HL-60 (cell line): ENCODE data around the gene STARD10.

ENCODE experiments used
- DNase-seq, 2 experiments: peaks; one replicate each; pipeline ENCODE4 v3.0.0-alpha.2; 2010 to 2020; ENCODE audit warnings: low read depth in 1 of 2, low spot score in 1 of 2
- H3K27ac ChIP-seq: fragments of 250-450 bp; sonication (Bioruptor Pico); replicated peaks from 2 replicates; pipeline ENCODE4 v1.5.1; 2020; ENCODE audit warnings: mild to moderate bottlenecking, moderate library complexity
- H3K27me3 ChIP-seq: fragments of 250-450 bp; sonication (Bioruptor Pico); 2 replicates; pipeline ENCODE4 v1.5.1; 2021; ENCODE audit warnings: mild to moderate bottlenecking, moderate library complexity; ENCODE audit not compliant: insufficient read depth, poor library complexity, severe bottlenecking
- H3K4me3 ChIP-seq: replicated peaks from 2 replicates; pipeline ENCODE4 v1.5.1; 2011; ENCODE audit warnings: mild to moderate bottlenecking, control low read depth, low read length; ENCODE audit not compliant: insufficient read depth
- GABPA ChIP-seq: IDR thresholded peaks from 2 replicates; pipeline ENCODE4 v1.6.1; 2012; ENCODE audit warnings: low read depth
- POLR2AphosphoS5 ChIP-seq: IDR thresholded peaks from 2 replicates; pipeline ENCODE4 v1.6.1; 2012; ENCODE audit warnings: low read depth
- SPI1 ChIP-seq: IDR thresholded peaks from 2 replicates; pipeline ENCODE4 v1.6.1; 2012; ENCODE audit warnings: low read depth, mild to moderate bottlenecking, borderline replicate concordance
- TF ChIP-seq, protein P1 (sequence below): IDR thresholded peaks from 2 replicates; pipeline ENCODE4 v1.6.1; 2012; ENCODE audit warnings: low read depth; ENCODE audit not compliant: insufficient replicate concordance
- TF ChIP-seq, protein P2 (sequence below): IDR thresholded peaks from one replicate; pipeline ENCODE4 v1.5.1; 2011; ENCODE audit warnings: low read length, control low read depth, inconsistent platforms; ENCODE audit not compliant: insufficient read depth

STARD10 gene

DNA sequence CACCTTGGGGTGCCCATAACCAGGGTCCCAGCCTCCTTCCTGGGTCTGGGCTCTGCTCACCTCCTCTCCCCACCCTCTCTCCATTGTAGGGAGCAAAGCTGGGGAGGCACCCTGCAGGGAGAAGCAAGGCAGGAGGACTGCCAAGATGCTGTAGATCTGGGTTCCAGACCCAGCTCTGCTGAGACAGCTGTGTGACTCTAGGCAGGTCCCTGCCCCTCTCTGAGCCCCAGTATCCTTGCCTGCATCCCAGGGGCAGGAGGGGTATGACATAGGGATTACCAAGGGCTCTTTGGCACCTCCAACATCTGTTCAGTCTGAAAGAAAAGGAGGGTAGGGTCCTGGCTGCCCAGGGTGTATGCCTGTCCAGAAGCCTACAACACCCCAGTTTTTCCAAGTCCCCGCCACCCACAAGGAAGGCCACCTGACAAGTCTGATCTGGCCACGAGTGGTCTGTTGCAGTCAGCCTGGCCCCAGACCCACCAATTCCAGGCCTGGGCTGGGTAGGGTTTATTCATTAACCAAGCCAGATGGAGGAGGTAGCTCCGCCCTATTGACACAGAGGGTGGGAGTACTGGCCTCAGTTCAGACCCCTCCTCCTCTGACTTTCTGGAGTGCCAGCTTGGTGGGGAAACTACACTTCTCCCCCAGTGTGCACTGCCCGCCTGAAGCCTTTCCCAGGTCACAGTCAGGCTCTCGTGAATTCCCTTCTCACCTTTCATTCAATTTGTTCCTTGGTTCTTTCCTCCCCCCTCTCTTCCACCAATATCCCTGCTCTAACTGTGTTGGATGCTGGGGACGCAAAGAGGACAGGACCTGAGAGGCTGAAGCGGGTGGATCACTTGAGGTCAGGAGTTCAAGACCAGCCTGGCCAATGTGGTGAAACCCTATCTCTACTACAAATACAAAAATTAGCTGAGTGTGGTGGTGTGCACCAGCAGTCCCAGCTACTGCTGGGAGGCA, 15.0 kb downstream of the STARD10 start:
- Histone ChIP-seq H3K27me3 (peaks cover 5% of the 10 kb centered on the region), H3K4me3 (no peak overlapping the region), H3K27ac (no peak overlapping the region)
- TF ChIP-seq SPI1, result no peak
- TF ChIP-seq, protein P1, sequence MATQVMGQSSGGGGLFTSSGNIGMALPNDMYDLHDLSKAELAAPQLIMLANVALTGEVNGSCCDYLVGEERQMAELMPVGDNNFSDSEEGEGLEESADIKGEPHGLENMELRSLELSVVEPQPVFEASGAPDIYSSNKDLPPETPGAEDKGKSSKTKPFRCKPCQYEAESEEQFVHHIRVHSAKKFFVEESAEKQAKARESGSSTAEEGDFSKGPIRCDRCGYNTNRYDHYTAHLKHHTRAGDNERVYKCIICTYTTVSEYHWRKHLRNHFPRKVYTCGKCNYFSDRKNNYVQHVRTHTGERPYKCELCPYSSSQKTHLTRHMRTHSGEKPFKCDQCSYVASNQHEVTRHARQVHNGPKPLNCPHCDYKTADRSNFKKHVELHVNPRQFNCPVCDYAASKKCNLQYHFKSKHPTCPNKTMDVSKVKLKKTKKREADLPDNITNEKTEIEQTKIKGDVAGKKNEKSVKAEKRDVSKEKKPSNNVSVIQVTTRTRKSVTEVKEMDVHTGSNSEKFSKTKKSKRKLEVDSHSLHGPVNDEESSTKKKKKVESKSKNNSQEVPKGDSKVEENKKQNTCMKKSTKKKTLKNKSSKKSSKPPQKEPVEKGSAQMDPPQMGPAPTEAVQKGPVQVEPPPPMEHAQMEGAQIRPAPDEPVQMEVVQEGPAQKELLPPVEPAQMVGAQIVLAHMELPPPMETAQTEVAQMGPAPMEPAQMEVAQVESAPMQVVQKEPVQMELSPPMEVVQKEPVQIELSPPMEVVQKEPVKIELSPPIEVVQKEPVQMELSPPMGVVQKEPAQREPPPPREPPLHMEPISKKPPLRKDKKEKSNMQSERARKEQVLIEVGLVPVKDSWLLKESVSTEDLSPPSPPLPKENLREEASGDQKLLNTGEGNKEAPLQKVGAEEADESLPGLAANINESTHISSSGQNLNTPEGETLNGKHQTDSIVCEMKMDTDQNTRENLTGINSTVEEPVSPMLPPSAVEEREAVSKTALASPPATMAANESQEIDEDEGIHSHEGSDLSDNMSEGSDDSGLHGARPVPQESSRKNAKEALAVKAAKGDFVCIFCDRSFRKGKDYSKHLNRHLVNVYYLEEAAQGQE, result no peak
- TF ChIP-seq GABPA, result no peak
- TF ChIP-seq POLR2AphosphoS5, result no peak
- TF ChIP-seq, protein P2, sequence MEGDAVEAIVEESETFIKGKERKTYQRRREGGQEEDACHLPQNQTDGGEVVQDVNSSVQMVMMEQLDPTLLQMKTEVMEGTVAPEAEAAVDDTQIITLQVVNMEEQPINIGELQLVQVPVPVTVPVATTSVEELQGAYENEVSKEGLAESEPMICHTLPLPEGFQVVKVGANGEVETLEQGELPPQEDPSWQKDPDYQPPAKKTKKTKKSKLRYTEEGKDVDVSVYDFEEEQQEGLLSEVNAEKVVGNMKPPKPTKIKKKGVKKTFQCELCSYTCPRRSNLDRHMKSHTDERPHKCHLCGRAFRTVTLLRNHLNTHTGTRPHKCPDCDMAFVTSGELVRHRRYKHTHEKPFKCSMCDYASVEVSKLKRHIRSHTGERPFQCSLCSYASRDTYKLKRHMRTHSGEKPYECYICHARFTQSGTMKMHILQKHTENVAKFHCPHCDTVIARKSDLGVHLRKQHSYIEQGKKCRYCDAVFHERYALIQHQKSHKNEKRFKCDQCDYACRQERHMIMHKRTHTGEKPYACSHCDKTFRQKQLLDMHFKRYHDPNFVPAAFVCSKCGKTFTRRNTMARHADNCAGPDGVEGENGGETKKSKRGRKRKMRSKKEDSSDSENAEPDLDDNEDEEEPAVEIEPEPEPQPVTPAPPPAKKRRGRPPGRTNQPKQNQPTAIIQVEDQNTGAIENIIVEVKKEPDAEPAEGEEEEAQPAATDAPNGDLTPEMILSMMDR, result no peak
- DNase-seq, result no peak

DNA sequence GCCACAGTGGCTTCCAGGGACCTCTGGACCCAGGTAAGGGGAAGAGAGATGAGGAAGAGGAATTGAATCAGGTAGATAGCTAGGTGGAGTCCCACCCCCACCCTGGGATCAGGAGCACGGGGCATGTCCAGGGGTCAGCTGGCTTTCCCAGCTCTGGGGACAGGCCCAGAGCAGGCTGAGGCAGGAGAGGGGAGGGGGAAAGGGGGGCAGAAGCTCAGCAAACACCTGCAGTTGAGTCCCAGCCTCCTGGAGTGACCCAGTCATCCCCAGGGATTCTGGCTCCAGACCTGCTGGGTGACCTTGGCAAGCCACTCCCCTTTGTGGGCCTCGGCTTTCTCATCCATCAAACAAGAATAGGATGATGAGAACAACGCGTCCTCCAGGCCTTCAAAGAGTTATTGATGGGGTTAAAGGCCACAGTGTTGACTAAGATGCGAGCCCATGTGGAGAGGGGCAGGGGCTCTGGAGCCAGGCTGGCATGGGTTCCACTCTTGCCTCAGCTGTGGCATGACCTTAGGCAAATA, 16.0 kb downstream of the STARD10 start:
- TF ChIP-seq, protein P1, result no peak
- TF ChIP-seq SPI1, result no peak
- TF ChIP-seq, protein P2, result no peak
- Histone ChIP-seq H3K27me3 (peaks cover 5% of the 10 kb centered on the region), H3K4me3 (no peak overlapping the region), H3K27ac (no peak overlapping the region)
- no peak for DNase-seq

DNA sequence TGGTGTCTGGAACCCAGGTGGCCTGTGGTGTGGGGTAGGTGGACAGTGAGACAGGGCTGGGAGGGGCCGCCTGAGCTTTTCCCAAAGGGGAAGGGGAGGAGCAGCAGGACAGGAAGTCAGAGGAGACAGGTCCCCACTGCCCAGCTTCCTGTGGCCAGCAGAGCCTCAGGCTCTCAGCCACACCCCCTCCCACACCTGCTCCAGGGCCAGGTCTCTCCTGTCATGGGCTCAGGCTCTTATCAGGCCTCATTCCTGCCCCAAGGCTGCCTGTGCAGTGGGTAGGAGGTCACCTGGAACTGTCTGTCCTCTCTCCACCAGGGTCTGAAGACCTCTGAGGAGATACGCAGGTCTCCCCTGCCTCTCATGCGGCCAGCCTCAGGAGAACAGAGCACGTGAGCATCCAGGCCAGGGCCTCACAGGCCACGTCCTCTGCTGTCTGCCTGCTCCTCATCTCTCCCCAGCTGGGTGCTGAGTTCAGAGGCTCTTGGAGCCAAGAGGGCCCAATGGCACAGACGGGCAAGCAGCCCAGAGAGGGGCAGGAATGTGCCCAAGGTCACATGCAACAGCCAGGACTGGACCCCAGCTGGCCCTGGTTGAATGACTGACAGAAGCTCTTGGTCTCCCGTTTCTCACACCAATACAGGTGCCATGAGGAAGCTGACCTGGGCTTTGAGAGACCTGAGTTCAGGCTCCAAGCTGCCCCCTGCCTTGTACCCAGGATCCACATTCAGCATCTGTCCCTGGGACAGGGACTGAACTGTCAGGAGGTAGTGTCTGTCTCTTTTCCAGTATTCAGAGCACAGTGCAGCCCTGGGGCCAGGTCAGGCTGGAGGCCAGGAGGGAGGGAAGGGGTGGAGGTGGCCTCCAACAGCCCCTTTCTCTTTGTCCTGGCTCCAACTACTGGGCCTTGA, 16.7 kb downstream of the STARD10 start:
- Histone ChIP-seq H3K4me3 (no peak overlapping the region), H3K27me3 (peaks cover 5% of the 10 kb centered on the region), H3K27ac (no peak overlapping the region)
- no peak for DNase-seq
- TF ChIP-seq, protein P1, result no peak
- TF ChIP-seq, protein P2, result no peak
- no peak for TF ChIP-seq GABPA
- TF ChIP-seq SPI1, result no peak
- no peak for TF ChIP-seq POLR2AphosphoS5
